Suppressor macrophage (primary cell): ENCODE measurements around the gene AATF.

Source experiments
- DNase-seq, 4 experiments: peaks; one replicate each; pipeline ENCODE4 v3.0.0-alpha.2; 2020 to 2022

Gene AATF

DNA sequence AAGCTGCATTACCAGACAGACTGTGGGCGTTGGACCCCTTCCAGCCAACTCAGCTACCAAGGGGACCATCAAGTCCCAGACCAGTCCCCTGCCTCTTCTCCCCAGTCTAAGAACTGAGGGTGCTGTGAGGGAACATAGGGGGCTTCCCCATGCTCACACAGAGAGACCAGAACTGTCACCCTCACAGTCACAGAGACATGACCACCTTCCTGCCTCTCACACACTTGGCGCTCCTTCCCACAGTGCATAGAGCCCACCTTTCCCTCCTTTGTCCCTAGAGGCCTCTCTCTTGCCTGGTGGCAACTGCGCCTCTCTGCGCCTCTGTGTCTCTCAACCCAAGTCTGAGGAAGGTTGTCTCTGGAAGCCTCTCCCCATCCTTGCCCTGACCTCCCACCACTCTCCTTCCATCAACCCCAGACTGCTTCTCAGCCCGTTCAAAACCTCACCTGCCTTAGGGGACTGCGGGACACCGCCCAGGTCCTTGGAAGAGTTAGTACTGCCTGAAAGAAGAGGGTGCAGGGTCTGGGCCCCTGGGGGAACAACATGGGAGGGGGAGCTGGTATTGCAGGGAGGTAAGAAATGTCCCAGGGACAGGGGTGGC is 17.6 kb upstream of the AATF start:
- DNase-seq, result no peak

- peak in 1 of 4 experiments; percentile 30 for DNase-seq
These were observed 16.9 kb upstream of the AATF start for GRCh38 chr17:36931697-36932382.

GRCh38 chr17:36932383-36932693 is 16.4 kb upstream of the AATF start:
- DNase-seq, result no peak

DNA sequence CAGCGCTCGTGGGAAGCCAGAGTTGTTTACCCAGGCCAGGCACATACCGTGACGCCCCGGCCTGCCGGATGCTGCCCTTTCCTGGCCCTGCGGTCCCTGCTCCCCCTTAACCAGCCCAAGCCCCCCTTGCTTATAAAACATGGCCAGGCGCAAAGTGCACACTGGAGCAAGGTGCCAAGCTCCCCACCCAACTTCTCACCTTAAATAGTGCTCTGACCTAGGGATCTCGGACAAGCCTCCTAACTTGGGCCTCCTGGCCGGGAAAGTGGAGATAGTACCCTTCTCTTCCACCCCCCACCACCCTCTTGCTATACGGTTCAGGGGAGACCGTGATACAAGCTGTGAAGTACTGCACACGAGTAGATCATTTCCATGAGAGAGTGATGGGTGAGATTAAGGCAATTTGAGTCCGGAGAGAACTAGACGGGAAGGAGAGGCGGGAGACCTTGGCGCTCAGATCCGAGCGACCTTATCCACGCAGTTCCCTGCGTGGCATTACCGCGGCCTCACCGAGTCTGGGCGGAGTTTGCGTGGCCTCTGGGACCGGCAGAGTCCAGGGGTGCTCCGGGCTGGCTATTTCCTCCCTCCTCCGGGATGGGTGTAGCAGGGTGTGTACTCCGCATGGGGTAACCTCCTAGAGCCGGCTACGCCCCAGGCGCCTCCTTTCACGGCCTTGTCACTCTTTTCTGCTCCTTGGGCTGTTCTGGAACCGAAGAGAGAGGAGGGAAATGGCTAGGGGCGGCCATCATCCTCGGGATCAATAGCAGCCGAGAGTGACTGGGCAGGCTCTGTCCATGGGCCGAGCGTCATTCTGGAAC is 15.9 kb upstream of the AATF start:
- peak in 1 of 4 experiments; percentile 16 for DNase-seq

DNA sequence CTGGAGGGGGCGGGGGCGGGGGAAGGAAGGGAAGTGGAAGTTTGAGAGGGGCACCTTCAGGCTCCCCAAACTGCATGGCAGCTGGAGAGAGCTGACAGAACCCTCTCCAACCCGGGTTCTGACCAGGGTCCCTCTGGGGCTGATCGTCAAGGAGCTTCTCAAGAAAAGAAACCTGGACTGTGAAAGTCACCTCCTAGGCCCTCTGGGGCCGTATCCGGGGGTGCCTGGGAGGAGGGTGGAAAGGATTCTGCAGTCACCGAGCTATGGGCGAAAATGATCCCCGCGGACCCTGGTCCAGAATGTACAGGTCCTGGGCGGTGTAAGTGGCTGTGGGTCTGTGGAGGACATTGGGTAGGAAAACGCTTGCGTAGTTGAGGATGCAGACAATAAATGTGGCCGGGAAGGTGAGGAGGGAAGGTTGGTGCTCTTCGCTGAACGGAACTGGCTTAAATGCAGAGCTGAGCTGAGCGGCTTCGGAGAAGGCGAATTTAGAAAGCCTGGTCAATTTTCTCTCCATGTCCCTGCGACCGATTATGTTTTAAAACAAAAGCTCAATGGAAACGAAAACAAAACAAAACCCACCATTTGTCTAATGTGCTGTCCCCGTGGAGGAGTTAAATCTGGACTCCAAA is 15.1 kb upstream of the AATF start:
- DNase-seq, result peak in 1 of 4 experiments; percentile 21

DNA sequence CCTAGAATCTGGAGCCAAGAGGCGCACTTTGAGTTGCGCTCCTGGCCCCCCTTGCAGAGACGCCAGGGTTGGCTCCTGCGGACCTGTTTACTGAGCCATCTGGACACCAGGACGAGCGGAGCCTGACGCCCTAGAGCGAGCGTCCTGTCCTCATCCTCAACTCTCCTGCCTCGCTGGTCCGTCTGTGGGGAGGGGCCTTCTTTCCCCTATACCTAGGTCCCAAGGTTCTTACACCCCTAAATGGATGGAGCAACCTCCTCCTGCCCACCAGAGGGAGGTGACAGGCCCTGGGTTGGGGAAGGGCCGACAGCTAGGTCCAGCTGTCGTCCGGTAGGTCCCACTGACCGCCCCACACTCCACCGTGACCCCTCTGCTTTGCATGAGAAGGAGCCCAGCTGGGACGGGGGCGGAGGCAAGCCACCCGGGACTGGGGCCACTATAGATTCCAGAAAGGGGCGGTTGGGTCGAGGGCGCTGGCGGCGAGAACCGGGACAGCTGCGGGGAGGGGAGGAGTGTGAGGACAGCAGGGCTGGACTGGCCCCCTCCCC is 14.5 kb upstream of the AATF start:
- DNase-seq, result no peak

GRCh38 chr17:36934692-36935630 is 13.8 kb upstream of the AATF start:
- peak in 1 of 4 experiments; percentile 38 for DNase-seq

DNA sequence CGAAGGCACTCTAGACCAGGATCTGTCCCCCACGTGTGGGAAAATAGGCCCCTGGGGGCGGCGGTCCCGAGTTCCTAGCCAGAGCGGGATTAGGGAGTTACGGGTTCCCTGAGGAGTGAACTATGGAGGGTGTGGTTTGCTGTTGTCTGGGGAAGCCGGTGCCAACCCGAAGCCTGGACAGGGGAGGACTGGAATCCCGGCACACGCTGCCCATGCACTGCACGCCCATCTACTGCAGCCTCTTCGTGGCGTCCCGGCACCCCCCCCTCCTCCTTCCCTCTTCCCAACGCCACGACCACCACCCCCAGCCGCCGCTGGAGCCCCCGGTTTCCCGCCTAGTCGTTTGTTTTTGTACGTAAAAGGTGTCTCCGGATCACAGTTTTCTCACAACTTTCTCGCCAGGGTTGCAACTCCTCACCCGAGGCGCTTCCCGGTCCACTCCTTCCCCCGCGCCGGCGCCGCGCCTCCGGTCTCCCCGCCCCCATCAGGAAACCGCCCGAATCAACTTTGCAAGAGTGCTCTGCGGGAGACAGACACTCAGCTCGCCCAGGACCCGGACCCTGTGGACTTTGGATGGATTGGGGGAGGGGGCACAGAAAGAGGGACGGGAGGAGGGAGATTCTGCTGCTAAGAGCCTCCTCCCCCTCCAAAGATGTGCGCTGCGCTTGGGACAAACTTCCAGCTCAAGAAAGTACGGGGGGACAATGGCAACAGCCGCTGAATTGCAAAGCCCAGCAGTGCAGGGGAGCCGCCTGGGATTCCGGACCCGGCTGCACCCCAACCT is 12.9 kb upstream of the AATF start:
- DNase-seq, result peak in 1 of 4 experiments; percentile 41

DNA sequence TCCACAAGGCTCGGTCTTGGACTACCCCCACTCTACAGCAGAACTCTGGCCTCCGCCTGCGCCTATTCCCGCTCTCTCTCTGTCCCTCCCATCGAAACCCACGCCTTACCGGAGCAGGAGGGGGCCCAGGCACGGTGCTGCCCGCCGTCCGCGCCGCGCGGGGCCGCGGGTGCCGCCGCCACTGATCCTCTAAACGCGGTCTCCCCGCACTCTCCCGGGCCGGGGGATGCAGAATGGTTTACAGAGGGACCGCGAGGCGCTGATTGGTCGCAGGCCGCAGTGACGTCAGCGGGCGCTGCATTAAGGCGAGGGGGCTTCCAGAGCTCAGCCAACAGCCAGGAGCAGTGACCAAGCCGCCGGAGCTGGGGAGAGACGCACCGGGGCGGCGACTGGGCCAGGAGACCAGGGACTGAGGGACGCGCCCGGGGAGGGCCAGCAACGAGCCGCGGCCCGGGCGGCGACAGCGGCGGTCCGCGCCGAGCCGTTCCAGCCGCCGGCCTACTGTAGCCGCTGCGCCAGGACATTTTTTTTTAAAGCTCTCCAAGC is 12.2 kb upstream of the AATF start:
- DNase-seq, result no peak

DNA sequence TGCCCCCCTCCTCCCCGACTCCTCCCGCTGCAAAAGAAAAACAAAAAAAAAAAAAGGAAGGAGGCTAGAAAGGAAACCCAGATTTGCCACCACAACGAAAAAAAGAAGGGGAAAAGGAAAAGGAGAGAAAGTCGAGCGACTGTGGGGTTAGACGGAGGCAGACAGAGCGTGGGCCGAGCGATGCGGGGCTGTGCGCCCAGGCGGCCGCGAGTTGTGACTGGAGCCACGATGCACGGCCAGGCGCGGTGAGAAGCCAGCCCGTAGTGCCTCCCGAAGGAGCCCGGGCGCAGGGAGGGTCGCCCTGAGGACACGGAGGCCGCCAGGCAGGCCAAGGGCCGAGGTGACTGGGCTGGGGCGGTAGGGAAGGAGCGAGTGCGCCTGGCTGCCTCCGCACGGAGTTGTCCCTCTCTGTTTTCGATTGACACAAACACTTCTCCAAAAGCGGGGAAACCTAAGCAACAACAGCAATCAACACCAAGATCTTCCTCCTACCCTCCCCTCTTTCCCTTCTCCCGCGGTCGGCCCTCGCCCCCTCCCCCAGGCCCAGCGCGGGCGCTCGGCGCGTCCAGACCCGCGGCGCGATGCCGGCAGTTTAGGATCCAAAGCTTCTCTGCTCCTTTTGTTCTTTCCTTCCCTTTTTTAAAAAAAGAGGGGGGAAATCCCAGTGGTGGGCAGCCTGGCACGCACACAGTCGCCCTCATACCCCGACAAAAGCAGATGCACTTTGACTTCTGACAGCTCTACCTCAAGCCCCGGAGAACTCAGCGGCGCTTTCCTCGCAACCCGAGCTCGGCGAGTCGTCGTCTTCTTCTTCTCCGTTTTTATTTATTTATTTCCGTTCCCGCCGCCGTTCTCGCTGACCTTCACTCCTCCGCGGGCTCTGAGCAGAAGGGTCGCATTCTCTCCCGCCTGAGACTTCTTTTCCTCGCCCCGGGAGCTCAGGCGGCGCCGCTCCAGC is 11.5 kb upstream of the AATF start, which contains the start of gene LHX1:
Gene LHX1, plus strand, starts transcription at position 475 of the 958 bp plus-strand sequence. CDS start 723 bp downstream, outside the sequence.
- peak in 2 of 4 experiments; percentile 40 to 44 for DNase-seq

- peak in 3 of 4 experiments; percentile 34 to 61 (median 46) for DNase-seq
These were observed 10.7 kb upstream of the AATF start for GRCh38 chr17:36937959-36938565.

DNA sequence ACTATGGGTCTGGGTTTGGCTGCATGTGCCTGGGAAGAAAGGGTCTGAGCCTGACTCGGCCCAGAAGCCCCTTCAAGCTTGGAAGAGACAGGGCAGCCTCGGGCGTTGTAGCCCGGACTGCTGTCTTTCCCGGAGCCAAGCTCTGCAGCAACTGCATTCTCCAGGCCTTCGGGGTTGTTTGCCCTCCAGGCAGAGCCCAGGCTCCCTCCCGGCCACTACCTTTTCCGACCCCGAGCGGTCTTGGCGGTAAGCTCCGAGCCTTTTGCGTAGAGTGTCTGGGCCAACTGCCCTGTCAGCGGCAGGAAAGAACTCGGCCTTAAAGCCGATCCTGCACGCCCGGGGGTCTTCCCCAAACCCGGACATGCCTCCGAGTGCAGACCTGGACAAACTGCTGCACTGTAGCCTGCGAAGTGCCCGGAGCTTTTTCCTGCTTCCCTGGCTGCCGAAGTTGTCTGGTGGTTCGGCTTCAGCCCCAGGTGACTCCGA is 10.1 kb upstream of the AATF start:
- no peak for DNase-seq

DNA sequence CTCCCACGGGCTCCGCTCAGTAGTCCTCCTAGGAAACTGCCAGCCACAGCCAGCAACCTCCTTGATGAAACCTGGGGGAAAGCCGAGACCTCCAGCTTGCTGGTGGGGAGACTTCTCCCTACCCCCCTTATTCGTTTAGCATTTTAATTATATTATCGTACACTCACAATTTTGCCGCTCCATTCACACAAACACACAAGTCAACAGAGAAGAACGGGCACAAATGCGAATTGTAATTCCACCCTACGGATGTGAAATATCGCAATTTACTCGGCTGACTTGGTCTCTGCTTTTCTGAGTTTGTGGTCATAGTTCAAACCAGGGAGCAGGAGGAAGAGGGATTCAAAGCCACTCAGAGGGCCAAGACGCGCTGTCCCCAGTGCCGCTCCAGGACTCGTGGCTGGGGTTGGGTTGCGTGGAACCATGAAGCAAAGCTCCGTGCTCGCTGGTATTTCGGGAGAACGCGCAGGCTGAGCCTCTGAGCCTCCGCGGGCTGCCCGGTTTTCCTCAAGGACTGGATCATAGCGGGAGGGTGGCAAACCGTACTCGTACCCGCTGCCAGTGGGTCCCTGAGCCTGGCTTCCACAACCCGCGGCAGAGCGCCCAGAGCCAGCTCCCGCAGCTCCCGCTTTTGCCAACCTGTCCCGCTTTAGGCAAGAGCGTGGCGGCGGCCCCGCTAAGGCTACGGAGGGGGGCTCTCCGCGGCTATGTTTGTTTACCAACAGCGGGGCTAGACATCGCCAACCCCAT is 9.5 kb upstream of the AATF start:
- DNase-seq, result no peak

- DNase-seq, result no peak
These were observed 8.9 kb upstream of the AATF start for GRCh38 chr17:36939802-36940312.

GRCh38 chr17:36940313-36941264 is 8.2 kb upstream of the AATF start:
- DNase-seq, result no peak

GRCh38 chr17:36941265-36942010 is 7.3 kb upstream of the AATF start:
- no peak for DNase-seq
